HEK293 (cell line): ENCODE data around the gene DRG1.

Experiments used
- CTCF ChIA-PET: fragments of 350-600 bp; formaldehyde crosslinking; extraction: SDS; loops from one replicate; lab custom pipeline; 2021; ENCODE audit warnings: antibody characterized with exemption; lab: Yijun Ruan, JAX
- POLR2A ChIA-PET: fragments of 300-600 bp; formaldehyde crosslinking; extraction: SDS; loops from one replicate; lab custom pipeline; 2020; ENCODE audit warnings: antibody characterized with exemption, inconsistent platforms; lab: Yijun Ruan, JAX
- H3K27ac ChIP-seq: fragments of 200-500 bp; sonication (Bioruptor generic); 2 replicates; pipeline ENCODE4 v1.5.1; 2014; ENCODE audit warnings: low read depth, low read length, control low read depth, inconsistent platforms; ENCODE audit errors: extremely low read depth
- H3K36me3 ChIP-seq, 2 experiments: fragments of 200-500 bp in 1 of 2; sonication (Bioruptor generic) in 1 of 2; 1 replicate in 1 of 2; 2 replicates in 1 of 2; pipeline ENCODE4 v1.5.1; 2014 to 2017; ENCODE audit warnings: inconsistent platforms in 2 of 2, low read length in 2 of 2; ENCODE audit not compliant: control insufficient read depth in 2 of 2, insufficient read depth in 1 of 2
- H3K4me1 ChIP-seq: fragments of 200-500 bp; sonication (Bioruptor generic); 2 replicates; pipeline ENCODE4 v1.5.1; 2014; ENCODE audit warnings: mild to moderate bottlenecking, low read length, inconsistent platforms; ENCODE audit not compliant: control insufficient read depth, insufficient read depth
- H3K4me3 ChIP-seq: 2 replicates; pipeline ENCODE4 v1.5.1; 2011; ENCODE audit warnings: low read depth, mild to moderate bottlenecking, control low read depth, low read length, moderate library complexity
- H3K9me3 ChIP-seq: fragments of 200-500 bp; sonication (Bioruptor generic); 2 replicates; pipeline ENCODE4 v1.5.1; 2014; ENCODE audit warnings: low read depth, low read length, inconsistent platforms; ENCODE audit not compliant: control insufficient read depth, insufficient read depth
- IKZF3 ChIP-seq: fragments of 450-650 bp; IDR thresholded peaks from 2 replicates; pipeline ENCODE4 v1.5.0; 2018; ENCODE audit warnings: missing biosample characterization, mild to moderate bottlenecking, missing genetic modification characterization, moderate library complexity
- SP3 ChIP-seq: fragments of 450-650 bp; formaldehyde crosslinking; IDR thresholded peaks from 2 replicates; pipeline ENCODE4 v1.5.1; 2016; ENCODE audit warnings: missing biosample characterization, missing genetic modification characterization
- YY2 ChIP-seq: fragments of 450-650 bp; formaldehyde crosslinking; IDR thresholded peaks from 2 replicates; pipeline ENCODE4 v1.5.1; 2016; ENCODE audit warnings: missing biosample characterization, missing genetic modification characterization
- ZBTB20 ChIP-seq: fragments of 450-650 bp; formaldehyde crosslinking; IDR thresholded peaks from 2 replicates; pipeline ENCODE4 v1.5.1; 2016; ENCODE audit warnings: missing biosample characterization, missing genetic modification characterization
- ZBTB44 ChIP-seq: fragments of 450-650 bp; IDR thresholded peaks from 2 replicates; pipeline ENCODE4 v1.5.1; 2018; ENCODE audit warnings: missing biosample characterization, mild to moderate bottlenecking, missing genetic modification characterization
- ZFHX2 ChIP-seq: fragments of 450-650 bp; formaldehyde crosslinking; conservative IDR thresholded peaks from 2 replicates; pipeline ENCODE4 v1.5.1; 2016; ENCODE audit warnings: missing biosample characterization, missing genetic modification characterization
- ZNF114 ChIP-seq: fragments of 450-650 bp; formaldehyde crosslinking; IDR thresholded peaks from 2 replicates; pipeline ENCODE4 v1.5.0; 2017; ENCODE audit warnings: missing biosample characterization, missing genetic modification characterization
- ZNF132 ChIP-seq: fragments of 450-650 bp; formaldehyde crosslinking; IDR thresholded peaks from 2 replicates; pipeline ENCODE4 v1.5.1; 2017; ENCODE audit warnings: missing biosample characterization, missing genetic modification characterization, borderline replicate concordance
- ZNF175 ChIP-seq: fragments of 450-650 bp; formaldehyde crosslinking; IDR thresholded peaks from 2 replicates; pipeline ENCODE4 v1.5.1; 2016; ENCODE audit warnings: missing biosample characterization, missing genetic modification characterization
- ZNF2 ChIP-seq: fragments of 450-650 bp; formaldehyde crosslinking; IDR thresholded peaks from 2 replicates; pipeline ENCODE4 v1.5.1; 2016; ENCODE audit warnings: missing biosample characterization, missing genetic modification characterization
- ZNF239 ChIP-seq: fragments of 450-650 bp; formaldehyde crosslinking; IDR thresholded peaks from 2 replicates; pipeline ENCODE4 v1.5.1; 2016; ENCODE audit warnings: missing biosample characterization, missing genetic modification characterization
- ZNF266 ChIP-seq: fragments of 450-650 bp; formaldehyde crosslinking; IDR thresholded peaks from 2 replicates; pipeline ENCODE4 v1.5.1; 2016; ENCODE audit warnings: missing biosample characterization, missing genetic modification characterization, low read depth
- ZNF302 ChIP-seq: fragments of 450-650 bp; formaldehyde crosslinking; IDR thresholded peaks from 2 replicates; pipeline ENCODE4 v1.5.1; 2016; ENCODE audit warnings: missing biosample characterization, missing genetic modification characterization, low read depth
- ZNF335 ChIP-seq: fragments of 450-650 bp; formaldehyde crosslinking; conservative IDR thresholded peaks from 2 replicates; pipeline ENCODE4 v1.5.1; 2016; ENCODE audit warnings: missing biosample characterization, missing genetic modification characterization
- ZNF621 ChIP-seq: fragments of 450-650 bp; formaldehyde crosslinking; IDR thresholded peaks from 2 replicates; pipeline ENCODE4 v1.5.1; 2017; ENCODE audit warnings: missing biosample characterization, missing genetic modification characterization
- ZNF639 ChIP-seq: fragments of 450-650 bp; formaldehyde crosslinking; IDR thresholded peaks from 2 replicates; pipeline ENCODE4 v1.5.1; 2016; ENCODE audit warnings: missing biosample characterization, missing genetic modification characterization
- ZNF658 ChIP-seq: fragments of 450-650 bp; formaldehyde crosslinking; IDR thresholded peaks from 2 replicates; pipeline ENCODE4; 2016; ENCODE audit warnings: missing biosample characterization, missing genetic modification characterization
- ZNF76 ChIP-seq: fragments of 450-650 bp; formaldehyde crosslinking; IDR thresholded peaks from 2 replicates; pipeline ENCODE4; 2016; ENCODE audit warnings: low read depth, missing biosample characterization, missing genetic modification characterization, borderline replicate concordance
- TF ChIP-seq, protein P1 (sequence below): fragments of 450-650 bp; formaldehyde crosslinking; IDR thresholded peaks from 2 replicates; pipeline ENCODE4 v1.5.1; 2016; ENCODE audit warnings: missing biosample characterization, missing genetic modification characterization, borderline replicate concordance
- TF ChIP-seq, protein P2 (sequence below): fragments of 450-650 bp; formaldehyde crosslinking; IDR thresholded peaks from 2 replicates; pipeline ENCODE4 v1.5.1; 2017; ENCODE audit warnings: missing biosample characterization, mild to moderate bottlenecking, missing genetic modification characterization, moderate library complexity

DRG1 gene

GRCh38 chr22:31394326-31394725, 5.1 kb upstream of the DRG1 start:
- H3K9me3 ChIP-seq: no peaks in the 10 kb centered on the region
- H3K36me3 ChIP-seq: no peaks in the 10 kb centered on the region; a peak in 1 of 3 replicates
- H3K27ac ChIP-seq: no peak overlapping the region
- H3K4me3 ChIP-seq: no peak overlapping the region
- CTCF ChIA-PET: interaction anchor here (1.2 kb wide), 1 partner anchor 50 kb away, joined by 4 read pairs; no protein-coding TSS in a partner anchor
- TF ChIP-seq, protein P1, sequence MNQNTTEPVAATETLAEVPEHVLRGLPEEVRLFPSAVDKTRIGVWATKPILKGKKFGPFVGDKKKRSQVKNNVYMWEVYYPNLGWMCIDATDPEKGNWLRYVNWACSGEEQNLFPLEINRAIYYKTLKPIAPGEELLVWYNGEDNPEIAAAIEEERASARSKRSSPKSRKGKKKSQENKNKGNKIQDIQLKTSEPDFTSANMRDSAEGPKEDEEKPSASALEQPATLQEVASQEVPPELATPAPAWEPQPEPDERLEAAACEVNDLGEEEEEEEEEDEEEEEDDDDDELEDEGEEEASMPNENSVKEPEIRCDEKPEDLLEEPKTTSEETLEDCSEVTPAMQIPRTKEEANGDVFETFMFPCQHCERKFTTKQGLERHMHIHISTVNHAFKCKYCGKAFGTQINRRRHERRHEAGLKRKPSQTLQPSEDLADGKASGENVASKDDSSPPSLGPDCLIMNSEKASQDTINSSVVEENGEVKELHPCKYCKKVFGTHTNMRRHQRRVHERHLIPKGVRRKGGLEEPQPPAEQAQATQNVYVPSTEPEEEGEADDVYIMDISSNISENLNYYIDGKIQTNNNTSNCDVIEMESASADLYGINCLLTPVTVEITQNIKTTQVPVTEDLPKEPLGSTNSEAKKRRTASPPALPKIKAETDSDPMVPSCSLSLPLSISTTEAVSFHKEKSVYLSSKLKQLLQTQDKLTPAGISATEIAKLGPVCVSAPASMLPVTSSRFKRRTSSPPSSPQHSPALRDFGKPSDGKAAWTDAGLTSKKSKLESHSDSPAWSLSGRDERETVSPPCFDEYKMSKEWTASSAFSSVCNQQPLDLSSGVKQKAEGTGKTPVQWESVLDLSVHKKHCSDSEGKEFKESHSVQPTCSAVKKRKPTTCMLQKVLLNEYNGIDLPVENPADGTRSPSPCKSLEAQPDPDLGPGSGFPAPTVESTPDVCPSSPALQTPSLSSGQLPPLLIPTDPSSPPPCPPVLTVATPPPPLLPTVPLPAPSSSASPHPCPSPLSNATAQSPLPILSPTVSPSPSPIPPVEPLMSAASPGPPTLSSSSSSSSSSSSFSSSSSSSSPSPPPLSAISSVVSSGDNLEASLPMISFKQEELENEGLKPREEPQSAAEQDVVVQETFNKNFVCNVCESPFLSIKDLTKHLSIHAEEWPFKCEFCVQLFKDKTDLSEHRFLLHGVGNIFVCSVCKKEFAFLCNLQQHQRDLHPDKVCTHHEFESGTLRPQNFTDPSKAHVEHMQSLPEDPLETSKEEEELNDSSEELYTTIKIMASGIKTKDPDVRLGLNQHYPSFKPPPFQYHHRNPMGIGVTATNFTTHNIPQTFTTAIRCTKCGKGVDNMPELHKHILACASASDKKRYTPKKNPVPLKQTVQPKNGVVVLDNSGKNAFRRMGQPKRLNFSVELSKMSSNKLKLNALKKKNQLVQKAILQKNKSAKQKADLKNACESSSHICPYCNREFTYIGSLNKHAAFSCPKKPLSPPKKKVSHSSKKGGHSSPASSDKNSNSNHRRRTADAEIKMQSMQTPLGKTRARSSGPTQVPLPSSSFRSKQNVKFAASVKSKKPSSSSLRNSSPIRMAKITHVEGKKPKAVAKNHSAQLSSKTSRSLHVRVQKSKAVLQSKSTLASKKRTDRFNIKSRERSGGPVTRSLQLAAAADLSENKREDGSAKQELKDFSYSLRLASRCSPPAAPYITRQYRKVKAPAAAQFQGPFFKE (tag by site-specific recombination): no peak
- TF ChIP-seq ZNF621 (tag by site-specific recombination) (no peak), ZNF175 (tag by site-specific recombination) (no peak), ZNF239 (tag by site-specific recombination) (no peak), ZNF302 (tag by site-specific recombination) (no peak), ZNF76 (tag by site-specific recombination) (no peak), ZBTB20 (tag by site-specific recombination) (no peak), ZNF266 (tag by site-specific recombination) (no peak), ZFHX2 (no peak), ZNF132 (tag by site-specific recombination) (no peak), ZNF335 (no peak), ZNF114 (tag by site-specific recombination) (no peak), SP3 (tag by site-specific recombination) (no peak), ZNF2 (tag by site-specific recombination) (no peak), ZNF639 (tag by site-specific recombination) (no peak), ZNF658 (tag by site-specific recombination) (no peak), YY2 (tag by site-specific recombination) (no peak), IKZF3 (no peak), ZBTB44 (tag by site-specific recombination) (no peak)
- TF ChIP-seq, protein P2, sequence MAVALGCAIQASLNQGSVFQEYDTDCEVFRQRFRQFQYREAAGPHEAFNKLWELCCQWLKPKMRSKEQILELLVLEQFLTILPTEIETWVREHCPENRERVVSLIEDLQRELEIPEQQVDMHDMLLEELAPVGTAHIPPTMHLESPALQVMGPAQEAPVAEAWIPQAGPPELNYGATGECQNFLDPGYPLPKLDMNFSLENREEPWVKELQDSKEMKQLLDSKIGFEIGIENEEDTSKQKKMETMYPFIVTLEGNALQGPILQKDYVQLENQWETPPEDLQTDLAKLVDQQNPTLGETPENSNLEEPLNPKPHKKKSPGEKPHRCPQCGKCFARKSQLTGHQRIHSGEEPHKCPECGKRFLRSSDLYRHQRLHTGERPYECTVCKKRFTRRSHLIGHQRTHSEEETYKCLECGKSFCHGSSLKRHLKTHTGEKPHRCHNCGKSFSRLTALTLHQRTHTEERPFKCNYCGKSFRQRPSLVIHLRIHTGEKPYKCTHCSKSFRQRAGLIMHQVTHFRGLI (tag by site-specific recombination): no peak
- POLR2A ChIA-PET: no interaction called here
- H3K4me1 ChIP-seq: peaks cover 5% of the 10 kb centered on the region; the same call in 1 of the 2 replicates
